HCT116 (cell line): ENCODE measurements around the gene TMEM44. TPM values are rescaled to one million over a fixed set of nuclear protein-coding genes. Genes with fewer than 3 reads are reported as not detected.

ENCODE experiments used
- ATAC-seq: fragments of 200-7000 bp; cut with Tn5 transposase; 2 replicates; pipeline ENCODE4 v1.9.1; 2020; ENCODE audit warnings: mild to moderate bottlenecking, moderate library complexity
- BruUV-seq: library from RNA; stranded (reverse); fragments of 400-500 nt; replicated peaks from 2 replicates; lab custom pipeline; 2021; lab: Mats Ljungman, UMichigan
- CTCF ChIA-PET: fragments of 300-600 bp; sonication (Branson Sonifier 250); formaldehyde crosslinking; loops from one replicate; lab custom pipeline; 2021; ENCODE audit warnings: antibody characterized with exemption; lab: Charles Lee
- POLR2A ChIA-PET: fragments of 300-600, 350-600 bp; sonication (Branson Sonifier 250); formaldehyde crosslinking; loops from one replicate; lab custom pipeline; 2021; ENCODE audit warnings: antibody characterized with exemption; lab: Charles Lee
- RAD21 ChIA-PET, 2 experiments: fragments of 300-600 bp; sonication (Branson Sonifier 250); formaldehyde crosslinking; loops; one replicate each; lab custom pipeline; 2023; ENCODE audit warnings: low total read pairs in 2 of 2; ENCODE audit not compliant: uncharacterized antibody in 2 of 2, unreplicated experiment in 2 of 2, low non-redundant PET in 1 of 2; lab: Charles Lee
- DNase-seq: peaks from one replicate; pipeline ENCODE4 v3.0.0-alpha.2; 2010; ENCODE audit warnings: low read depth, low spot score
- H2AFZ ChIP-seq: fragments of 200-600 bp; shearing (Covaris generic), sonication (generic); 2 replicates; pipeline ENCODE4 v1.6.1; 2017; ENCODE audit warnings: low read depth, mixed run types, mixed read lengths, antibody characterized with exemption, low read length; ENCODE audit not compliant: poor library complexity, severe bottlenecking
- H3K27ac ChIP-seq: 2 replicates; pipeline ENCODE4 v1.5.1; 2012; ENCODE audit warnings: low read depth, low read length
- H3K27me3 ChIP-seq: fragments of 200-600 bp; sonication (generic); 2 replicates; pipeline ENCODE4 v1.6.1; 2016; ENCODE audit warnings: mixed run types, low read length, mixed read lengths; ENCODE audit not compliant: insufficient read depth
- H3K36me3 ChIP-seq, 2 experiments: fragments of 200-500 bp in 1 of 2; fragments of 200-600 bp in 1 of 2; sonication (Bioruptor generic) in 1 of 2; sonication (generic) in 1 of 2; 2 replicates each; pipeline versions ENCODE4 v1.5.1 to v1.6.1; 2014 to 2016; ENCODE audit warnings: low read length in 2 of 2, inconsistent platforms in 1 of 2, mixed read lengths in 1 of 2, mixed run types in 1 of 2; ENCODE audit not compliant: insufficient read depth in 2 of 2, control insufficient read depth in 1 of 2
- H3K4me1 ChIP-seq, 2 experiments: fragments of 200-600 bp in 1 of 2; sonication (generic) in 1 of 2; 2 replicates each; pipeline versions ENCODE4 v1.5.1 to v1.6.1; 2012 to 2017; ENCODE audit warnings: low read length in 2 of 2, inconsistent platforms in 1 of 2, mild to moderate bottlenecking in 1 of 2, mixed read lengths in 1 of 2, mixed run types in 1 of 2, moderate library complexity in 1 of 2; ENCODE audit not compliant: insufficient read depth in 2 of 2, control insufficient read depth in 1 of 2
- H3K4me2 ChIP-seq: fragments of 200-600 bp; sonication (generic); 2 replicates; pipeline ENCODE4 v1.6.1; 2017; ENCODE audit warnings: mixed run types, low read length, mixed read lengths
- H3K4me3 ChIP-seq, 2 experiments: fragments of 200-600 bp in 1 of 2; sonication (generic) in 1 of 2; replicated peaks in 1 of 2; 2 replicates each; pipeline ENCODE4 v1.5.1; 2011 to 2016; ENCODE audit warnings: low read length in 2 of 2, control low read depth in 1 of 2, low read depth in 1 of 2, mild to moderate bottlenecking in 1 of 2, mixed read lengths in 1 of 2, mixed run types in 1 of 2
- H3K79me2 ChIP-seq: fragments of 200-600 bp; sonication (generic); 2 replicates; pipeline ENCODE4 v1.6.1; 2017; ENCODE audit warnings: mild to moderate bottlenecking, mixed run types, low read length, moderate library complexity, mixed read lengths; ENCODE audit not compliant: insufficient read depth
- H3K9ac ChIP-seq: fragments of 200-600 bp; sonication (generic); 2 replicates; pipeline ENCODE4 v1.6.1; 2016; ENCODE audit warnings: low read length, mixed read lengths
- H3K9me2 ChIP-seq: fragments of 200-600 bp; sonication (generic), shearing (Covaris generic); 2 replicates; pipeline ENCODE4 v1.6.1; 2017; ENCODE audit warnings: mixed run types, mild to moderate bottlenecking, moderate library complexity; ENCODE audit not compliant: insufficient read depth
- H3K9me3 ChIP-seq, 2 experiments: fragments of 200-500 bp in 1 of 2; fragments of 200-600 bp in 1 of 2; sonication (Bioruptor generic) in 1 of 2; sonication (generic) in 1 of 2; 2 replicates each; pipeline ENCODE4 v1.6.1; 2014 to 2017; ENCODE audit warnings: low read length in 2 of 2, mixed read lengths in 2 of 2, inconsistent platforms in 1 of 2, low read depth in 1 of 2, mild to moderate bottlenecking in 1 of 2, mixed run types in 1 of 2, moderate library complexity in 1 of 2; ENCODE audit not compliant: control insufficient read depth in 1 of 2, insufficient read depth in 1 of 2
- H4K20me1 ChIP-seq: fragments of 200-600 bp; sonication (generic), shearing (Covaris generic); 2 replicates; pipeline ENCODE4 v1.6.1; 2017; ENCODE audit warnings: mixed run types, mild to moderate bottlenecking, moderate library complexity; ENCODE audit not compliant: insufficient read depth
- EGR1 ChIP-seq: IDR thresholded peaks from 2 replicates; pipeline ENCODE4 v1.6.1; 2012; ENCODE audit warnings: low read depth
- EZH2 ChIP-seq: fragments of 200-600 bp; sonication (generic); IDR thresholded peaks from 2 replicates; pipeline ENCODE4 v1.6.1; 2017; ENCODE audit warnings: antibody characterized with exemption, mixed run types
- EZH2phosphoT487 ChIP-seq: fragments of 200-600 bp; IDR thresholded peaks from 2 replicates; pipeline ENCODE4 v1.6.1; 2018; ENCODE audit warnings: antibody characterized with exemption, borderline replicate concordance
- POLR2A ChIP-seq: IDR thresholded peaks from 2 replicates; pipeline ENCODE4 v1.7.0; 2011; ENCODE audit warnings: borderline replicate concordance; ENCODE audit not compliant: insufficient read depth, insufficient read length; ENCODE audit errors: extremely low read depth
- POLR2AphosphoS5 ChIP-seq: IDR thresholded peaks from 2 replicates; pipeline ENCODE4 v1.6.1; 2011; ENCODE audit warnings: mild to moderate bottlenecking, low read depth, low read length, moderate library complexity
- SP1 ChIP-seq: IDR thresholded peaks from 2 replicates; pipeline ENCODE4 v1.6.1; 2012; ENCODE audit warnings: low read depth
- TCF7L2 ChIP-seq: IDR thresholded peaks from 2 replicates; pipeline ENCODE4 v1.7.0; 2011; ENCODE audit warnings: borderline replicate concordance, inconsistent platforms; ENCODE audit not compliant: insufficient read depth, insufficient read length; ENCODE audit errors: extremely low read depth
- ZFX ChIP-seq: fragments of 450-650 bp; IDR thresholded peaks from 2 replicates; pipeline ENCODE4 v1.6.1; 2017
- ZNF274 ChIP-seq: fragments of 200-500 bp; sonication (Bioruptor generic); IDR thresholded peaks from 2 replicates; pipeline ENCODE4 v1.6.1; 2014; ENCODE audit warnings: mild to moderate bottlenecking, low read depth, low read length, inconsistent platforms
- intact Hi-C: fragments of 100-400 bp; cut with micrococcal nuclease; formaldehyde crosslinking; loops from 2 replicates; pipeline ENCODE4 v1.10.0; 2022
- total RNA-seq: library from RNA; stranded (reverse); gene quantifications from one replicate; pipeline ENCODE4 v1.2.1, GENCODE V29; 2021; ENCODE audit not compliant: unreplicated experiment
- TF ChIP-seq, protein P1 (sequence below): IDR thresholded peaks from 2 replicates; pipeline ENCODE4 v1.6.1; 2012

TMEM44 gene
- total RNA-seq, 1 experiment from 2014 or later: 30.3 TPM

DNA sequence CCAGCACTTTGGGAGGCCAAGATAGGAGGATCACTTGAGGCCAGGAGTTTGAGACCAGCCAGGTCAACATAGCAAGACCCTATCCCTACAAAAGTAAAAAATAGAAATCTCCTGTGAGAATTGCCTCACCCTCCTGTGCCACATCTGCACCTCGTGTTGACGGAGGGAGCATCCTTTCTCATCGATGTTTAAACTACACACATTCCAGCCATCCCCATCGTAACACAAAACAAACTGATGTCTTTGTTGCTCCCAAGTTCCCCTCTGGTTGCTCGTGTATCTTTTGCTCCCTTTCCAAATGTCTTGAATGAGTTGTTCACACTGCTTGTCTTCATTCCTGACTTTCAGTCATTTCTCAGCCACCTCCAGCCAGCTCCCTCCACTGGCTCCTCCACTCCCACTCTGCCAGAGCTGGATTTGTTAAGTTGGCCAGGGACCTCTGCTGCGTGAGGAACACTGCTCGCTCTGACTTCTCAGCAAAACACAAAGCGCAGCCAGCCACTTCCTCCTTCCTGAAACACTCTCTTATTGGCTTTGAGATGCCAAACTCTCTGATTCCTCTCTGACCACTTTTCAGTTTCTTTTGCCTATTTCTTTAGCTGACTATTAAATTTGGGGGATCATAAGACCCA lies 92.8 kb downstream of the TMEM44 start:
- no peaks in the 10 kb centered on the region for H4K20me1 ChIP-seq
- H3K27ac ChIP-seq: no peak overlapping the region
- RAD21 ChIA-PET: no interaction called here
- POLR2A ChIA-PET: no interaction called here
- TF ChIP-seq, protein P1, sequence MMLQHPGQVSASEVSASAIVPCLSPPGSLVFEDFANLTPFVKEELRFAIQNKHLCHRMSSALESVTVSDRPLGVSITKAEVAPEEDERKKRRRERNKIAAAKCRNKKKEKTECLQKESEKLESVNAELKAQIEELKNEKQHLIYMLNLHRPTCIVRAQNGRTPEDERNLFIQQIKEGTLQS: no peak
- TF ChIP-seq ZNF274: no peak
- TF ChIP-seq TCF7L2: no peak
- TF ChIP-seq SP1: no peak
- DNase-seq (no peak), ATAC-seq (no peak)
- H3K36me3 ChIP-seq: no peaks in the 10 kb centered on the region
- H3K4me3 ChIP-seq: no peak overlapping the region
- CTCF ChIA-PET: no interaction called here
- H3K9ac ChIP-seq: no peak overlapping the region
- H3K9me3 ChIP-seq: no peaks in the 10 kb centered on the region
- no peak overlapping the region for H3K4me2 ChIP-seq
- no TSS peak for BruUV-seq
- no peaks in the 10 kb centered on the region for H3K27me3 ChIP-seq
- no peak overlapping the region for H2AFZ ChIP-seq
- intact Hi-C loops: no loop called here
- no peaks in the 10 kb centered on the region for H3K9me2 ChIP-seq
- peaks cover 6 to 14% of the 10 kb centered on the region in 2 experiments for H3K4me1 ChIP-seq
- H3K79me2 ChIP-seq: no peaks in the 10 kb centered on the region

- no peak overlapping the region for H3K27ac ChIP-seq
- no peaks in the 10 kb centered on the region for H3K36me3 ChIP-seq
- H3K4me2 ChIP-seq: no peak overlapping the region
- TF ChIP-seq, protein P1: no peak
- no peak for TF ChIP-seq EZH2
- no peak for TF ChIP-seq EZH2phosphoT487
- no peak for TF ChIP-seq POLR2AphosphoS5
- TF ChIP-seq POLR2A: no peak
- TF ChIP-seq ZFX: no peak
- TF ChIP-seq EGR1: no peak
- TF ChIP-seq, all 23 proteins: peak for 0
- DNase-seq (no peak), ATAC-seq (no peak)
- ChIA-PET CTCF (no interaction called here), RAD21 (no interaction called here), POLR2A (no interaction called here)
- Histone ChIP-seq H3K4me3 (no peak overlapping the region), H3K27me3 (no peaks in the 10 kb centered on the region), H3K4me1 (peaks cover 6 to 14% of the 10 kb centered on the region in 2 experiments), H3K9ac (no peak overlapping the region), H4K20me1 (no peaks in the 10 kb centered on the region), H2AFZ (no peak overlapping the region), H3K9me2 (no peaks in the 10 kb centered on the region), H3K79me2 (no peaks in the 10 kb centered on the region), H3K9me3 (peaks cover 3 to 5% of the 10 kb centered on the region in 2 experiments; a peak in 1 of 4 replicates)
- BruUV-seq: no TSS peak
- intact Hi-C loops: no loop called here
These were observed 93.7 kb downstream of the TMEM44 start for GRCh38 chr3:194539498-194539897.
